Measurements from ENCODE around the gene IFITM5.
"Not testable (repeated sequence)": the region's sequence is repeated elsewhere in the genome, so short reads cannot be mapped to it uniquely, and the experiment has no call there.

IFITM5 gene

DNA sequence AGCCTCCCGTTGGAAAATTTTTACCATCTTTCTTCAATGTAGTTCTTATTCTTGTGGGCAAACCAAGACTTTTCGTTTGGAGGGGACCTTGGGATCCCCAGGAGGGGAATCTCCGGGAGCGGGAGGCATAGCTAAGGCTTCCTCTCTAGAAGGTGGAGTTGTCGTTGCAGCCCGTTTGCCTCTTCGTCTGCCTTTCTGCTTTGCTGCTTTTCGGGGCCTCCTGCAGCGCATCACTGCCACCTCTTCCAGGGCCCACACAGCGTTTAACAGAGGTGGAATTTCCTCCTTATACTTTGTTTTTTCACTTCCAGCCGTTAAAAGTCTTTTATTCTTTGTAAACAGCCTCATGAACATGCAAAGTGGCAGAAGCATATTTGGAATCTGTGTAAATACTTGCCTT lies 24.8 kb upstream of the IFITM5 start:
- Mint-ChIP-seq H3K4me1 (ENCODE audit: low read depth) (peaks cover 46% of the 10 kb centered on the region), H3K4me3 (no peak overlapping the region), H3K27ac (no peak overlapping the region)

DNA sequence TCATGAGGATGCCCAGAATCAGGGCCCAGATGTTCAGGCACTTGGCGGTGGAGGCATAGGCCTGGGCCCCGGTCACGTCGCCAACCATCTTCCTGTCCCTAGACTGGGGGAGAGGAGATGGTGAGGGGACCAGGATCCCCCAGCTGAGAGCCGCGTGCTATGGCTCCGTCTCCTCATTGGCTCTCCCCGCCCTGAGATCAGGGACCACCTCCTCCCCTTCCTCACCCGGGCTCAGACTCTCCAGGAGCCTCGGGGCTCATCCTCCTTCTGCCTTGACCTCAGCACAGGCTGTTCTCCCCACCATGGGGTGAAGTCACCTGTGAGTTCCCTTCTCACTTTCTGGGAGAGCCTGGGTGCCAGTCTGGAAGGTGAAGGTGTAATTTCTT lies 20.6 kb upstream of the IFITM5 start:
- Mint-ChIP-seq H3K4me3 (peak overlapping the region; percentile 74), H3K27ac (peak overlapping the region; percentile 79), H3K36me3 (ENCODE audit: low read depth) (peaks cover 33% of the 10 kb centered on the region), H3K4me1 (ENCODE audit: low read depth) (peaks cover 25% of the 10 kb centered on the region)
- not testable (repeated sequence) for H3K9me3 Mint-ChIP-seq; H3K27me3 Mint-ChIP-seq (ENCODE audit: low read depth); DNase-seq (ENCODE audit: low spot score)

More for the DNA sequence above, 24.8 kb upstream of the IFITM5 start:
- Mint-ChIP-seq H3K27me3 (ENCODE audit: low read depth) (no peaks in the 10 kb centered on the region), H3K9me3 (no peaks in the 10 kb centered on the region), H3K36me3 (ENCODE audit: low read depth) (peaks cover 10% of the 10 kb centered on the region)
- DNase-seq (ENCODE audit: low spot score): no peak

DNA sequence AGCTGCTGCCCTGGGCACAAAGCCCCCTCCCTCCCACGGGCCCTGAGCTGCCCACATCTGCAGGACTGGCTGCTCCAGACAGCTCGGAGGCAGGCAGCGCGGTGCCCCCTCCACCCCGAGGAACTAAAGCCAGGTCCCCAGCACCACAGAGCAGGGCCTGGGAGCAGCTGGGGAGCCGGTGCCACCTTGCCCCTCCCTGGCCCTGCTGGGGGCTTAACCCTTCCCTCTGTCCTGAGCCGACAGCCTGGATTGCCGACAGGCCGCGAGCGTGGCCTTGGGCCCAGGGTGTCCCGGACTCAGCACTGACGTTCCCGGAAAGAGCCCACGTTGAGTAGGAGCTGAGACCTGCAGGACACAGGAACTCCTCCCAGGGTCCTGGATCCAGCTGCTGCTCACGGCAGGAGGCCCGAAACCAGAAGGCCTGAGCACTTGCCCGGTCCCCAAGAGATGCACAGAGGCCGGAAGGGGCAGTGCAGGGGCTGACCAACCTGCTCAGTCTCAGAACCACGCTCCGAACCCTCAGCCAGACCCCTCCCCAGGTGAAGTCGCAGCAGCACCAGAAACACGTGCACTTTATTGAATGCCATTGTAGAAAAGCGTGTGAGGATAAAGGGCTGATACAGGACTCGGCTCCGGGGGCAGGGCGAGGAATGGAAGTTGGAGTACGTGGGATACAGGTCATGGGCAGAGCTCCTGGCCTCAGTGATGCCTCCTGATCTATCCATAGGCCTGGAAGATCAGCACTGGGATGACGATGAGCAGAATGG lies 20.0 kb upstream of the IFITM5 start:
- peak overlapping the region; percentile 79 for H3K27ac Mint-ChIP-seq
- peaks cover 39% of the 10 kb centered on the region for H3K36me3 Mint-ChIP-seq (ENCODE audit: low read depth)

DNA sequence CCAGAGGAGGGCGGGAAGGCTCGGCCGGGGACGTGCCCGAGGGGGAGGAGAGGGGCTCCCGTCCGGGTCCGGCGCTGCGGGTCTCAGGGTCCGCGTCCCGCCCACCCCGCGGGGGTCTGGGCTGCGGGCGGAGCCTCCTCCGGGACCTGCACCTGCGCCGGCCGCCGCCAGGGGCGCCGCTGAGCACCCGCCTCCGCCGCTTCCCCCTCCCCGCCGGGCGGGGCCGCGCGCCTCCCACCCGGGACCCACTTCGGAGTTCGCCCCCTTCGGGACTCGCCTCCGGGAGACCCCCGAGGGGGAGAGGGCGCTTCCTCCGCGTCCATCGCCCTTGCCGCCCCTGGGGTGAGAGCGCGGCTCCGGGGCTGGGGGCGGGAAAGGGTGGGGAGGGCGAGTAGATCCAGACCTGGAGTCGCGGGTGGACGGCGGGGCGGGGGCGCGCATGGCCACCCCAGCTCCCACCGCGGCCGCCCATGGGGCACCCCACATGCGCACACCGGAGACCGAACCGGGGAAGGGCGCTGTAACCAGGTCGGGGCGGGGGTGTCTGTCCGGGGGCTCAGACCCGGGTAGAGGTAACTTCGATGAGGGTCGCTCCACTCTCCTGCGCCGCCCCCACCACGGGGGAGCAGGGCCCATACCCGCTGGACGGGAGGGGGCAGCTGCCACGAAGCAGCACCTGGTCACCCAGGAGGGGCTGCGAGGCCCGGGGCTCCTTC lies 19.2 kb upstream of the IFITM5 start:
- Mint-ChIP-seq H3K4me1 (ENCODE audit: low read depth) (peaks cover 17% of the 10 kb centered on the region), H3K36me3 (ENCODE audit: low read depth) (peaks cover 43% of the 10 kb centered on the region)
- H3K27me3 Mint-ChIP-seq (ENCODE audit: low read depth); H3K27ac Mint-ChIP-seq; DNase-seq (ENCODE audit: low spot score); H3K9me3 Mint-ChIP-seq; H3K4me3 Mint-ChIP-seq: not testable (repeated sequence)

More for the DNA sequence above, 20.0 kb upstream of the IFITM5 start:
- not testable (repeated sequence) for DNase-seq (ENCODE audit: low spot score); H3K9me3 Mint-ChIP-seq; H3K27me3 Mint-ChIP-seq (ENCODE audit: low read depth)
- Mint-ChIP-seq H3K4me3 (peak overlapping the region; percentile 74), H3K4me1 (ENCODE audit: low read depth) (peaks cover 21% of the 10 kb centered on the region)

- DNase-seq (ENCODE audit: low spot score); H3K9me3 Mint-ChIP-seq; H3K27me3 Mint-ChIP-seq (ENCODE audit: low read depth): not testable (repeated sequence)
- H3K27ac Mint-ChIP-seq: peak overlapping the region; percentile 96
- peak overlapping the region; percentile 96 for H3K4me3 Mint-ChIP-seq
- peaks cover 22% of the 10 kb centered on the region for H3K4me1 Mint-ChIP-seq (ENCODE audit: low read depth)
- peaks cover 44% of the 10 kb centered on the region for H3K36me3 Mint-ChIP-seq (ENCODE audit: low read depth)
Observed at GRCh38 chr11:317668-318404, 18.5 kb upstream of the IFITM5 start.

GRCh38 chr11:316891-317301 lies 17.6 kb upstream of the IFITM5 start:
- H3K4me1 Mint-ChIP-seq (ENCODE audit: low read depth): peaks cover 30% of the 10 kb centered on the region
- peaks cover 46% of the 10 kb centered on the region for H3K36me3 Mint-ChIP-seq (ENCODE audit: low read depth)
- no peaks in the 10 kb centered on the region for H3K9me3 Mint-ChIP-seq
- H3K27me3 Mint-ChIP-seq (ENCODE audit: low read depth): no peaks in the 10 kb centered on the region
- H3K27ac Mint-ChIP-seq: peak overlapping the region; percentile 96
- H3K4me3 Mint-ChIP-seq: peak overlapping the region; percentile 96
- no peak for DNase-seq (ENCODE audit: low spot score)

DNA sequence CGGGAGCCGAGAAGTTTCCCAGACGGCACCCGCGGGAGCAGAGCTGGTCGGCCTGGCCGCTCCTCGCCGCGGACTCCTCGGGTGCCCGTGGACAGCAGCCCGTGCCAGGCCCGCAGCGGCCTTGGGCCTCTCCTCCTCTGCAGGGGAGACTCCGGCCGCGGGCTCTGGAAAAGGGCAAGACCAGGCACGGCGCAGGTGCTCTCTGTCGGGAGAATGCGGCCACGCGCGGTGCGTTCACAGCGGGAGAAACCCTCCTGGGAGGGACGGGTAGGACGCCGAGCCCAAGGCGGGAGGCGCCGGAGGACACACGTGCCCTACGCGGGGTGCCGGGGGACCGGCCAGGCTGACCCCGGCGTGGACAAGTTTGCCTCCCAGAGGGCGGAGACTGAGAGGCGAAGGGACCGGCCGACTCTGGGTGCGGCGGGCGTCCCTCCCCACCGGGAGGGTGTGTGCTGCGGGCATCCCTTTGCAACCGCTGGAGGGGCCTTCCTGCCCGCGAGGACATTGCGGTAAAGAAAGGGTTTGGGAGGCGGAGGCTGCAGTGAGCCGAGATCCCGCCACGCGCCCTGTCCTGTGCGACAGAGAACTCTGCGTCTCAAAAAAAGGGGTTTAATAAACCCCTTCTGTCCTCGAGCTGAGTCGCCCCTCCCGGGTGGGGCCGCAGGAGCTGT lies 16.8 kb upstream of the IFITM5 start:
- H3K4me1 Mint-ChIP-seq (ENCODE audit: low read depth): peaks cover 32% of the 10 kb centered on the region
- no peak for DNase-seq (ENCODE audit: low spot score)
- H3K27me3 Mint-ChIP-seq (ENCODE audit: low read depth): no peaks in the 10 kb centered on the region
- peak overlapping the region; percentile 96 for H3K4me3 Mint-ChIP-seq
- peaks cover 47% of the 10 kb centered on the region for H3K36me3 Mint-ChIP-seq (ENCODE audit: low read depth)
- H3K27ac Mint-ChIP-seq: peak overlapping the region; percentile 96
- no peaks in the 10 kb centered on the region for H3K9me3 Mint-ChIP-seq

GRCh38 chr11:315516-315994 lies 16.2 kb upstream of the IFITM5 start:
- Mint-ChIP-seq H3K4me3 (peak overlapping the region; percentile 96), H3K36me3 (ENCODE audit: low read depth) (peaks cover 46% of the 10 kb centered on the region), H3K9me3 (no peaks in the 10 kb centered on the region), H3K27me3 (ENCODE audit: low read depth) (no peaks in the 10 kb centered on the region), H3K27ac (peak overlapping the region; percentile 90), H3K4me1 (ENCODE audit: low read depth) (peaks cover 31% of the 10 kb centered on the region)
- DNase-seq (ENCODE audit: low spot score): no peak

DNA sequence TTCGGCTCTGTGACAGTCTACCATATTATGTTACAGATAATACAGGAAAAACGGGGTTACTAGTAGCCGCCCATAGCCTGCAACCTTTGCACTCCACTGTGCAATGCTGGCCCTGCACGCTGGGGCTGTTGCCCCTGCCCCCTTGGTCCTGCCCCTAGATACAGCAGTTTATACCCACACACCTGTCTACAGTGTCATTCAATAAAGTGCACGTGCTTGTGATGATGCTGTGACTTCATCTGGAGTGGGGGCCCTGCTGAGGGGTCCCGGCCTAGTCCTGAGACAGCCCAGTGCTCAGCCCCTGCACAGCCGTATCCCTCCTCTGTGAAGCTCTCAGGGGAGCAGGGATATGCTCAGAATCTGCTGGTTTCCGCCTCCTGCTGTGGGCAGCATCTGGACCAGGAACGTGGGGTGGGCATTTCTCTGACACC lies 15.7 kb upstream of the IFITM5 start:
- Mint-ChIP-seq H3K36me3 (ENCODE audit: low read depth) (peaks cover 43% of the 10 kb centered on the region), H3K27ac (peak overlapping the region; percentile 90), H3K9me3 (no peaks in the 10 kb centered on the region), H3K4me3 (peak overlapping the region; percentile 96), H3K27me3 (ENCODE audit: low read depth) (no peaks in the 10 kb centered on the region), H3K4me1 (ENCODE audit: low read depth) (peaks cover 27% of the 10 kb centered on the region)
- no peak for DNase-seq (ENCODE audit: low spot score)

DNA sequence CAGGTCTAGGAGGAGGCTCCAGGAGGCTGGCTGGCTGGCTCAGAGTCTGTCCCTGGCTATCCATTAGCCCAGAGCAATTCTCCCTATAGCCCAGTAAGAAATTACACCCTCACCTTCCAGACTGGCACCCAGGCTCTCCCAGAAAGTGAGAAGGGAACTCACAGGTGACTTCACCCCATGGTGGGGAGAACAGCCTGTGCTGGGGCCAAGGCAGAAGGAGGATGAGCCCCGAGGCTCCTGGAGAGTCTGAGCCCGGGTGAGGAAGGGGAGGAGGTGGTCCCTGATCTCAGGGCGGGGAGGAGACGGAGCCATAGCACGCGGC lies 15.2 kb upstream of the IFITM5 start:
- H3K27me3 Mint-ChIP-seq (ENCODE audit: low read depth): not testable (repeated sequence)

GRCh38 chr11:313787-314553 lies 14.6 kb upstream of the IFITM5 start, which contains the start of gene IFITM1:
TSS of gene IFITM1 (plus strand) at chr11:314040. CDS start at chr11:314171, 131 bp downstream.
- Mint-ChIP-seq H3K9me3 (no peaks in the 10 kb centered on the region), H3K27ac (peak within 1 kb of the TSS; percentile 90), H3K4me3 (peak within 1 kb of the TSS; percentile 96), H3K36me3 (ENCODE audit: low read depth) (peaks cover 48% of the 10 kb centered on the region), H3K4me1 (ENCODE audit: low read depth) (peaks cover 29% of the 10 kb centered on the region), H3K27me3 (ENCODE audit: low read depth) (no peaks in the 10 kb centered on the region)
- DNase-seq (ENCODE audit: low spot score): peak; percentile 57

More for the DNA sequence above, 15.2 kb upstream of the IFITM5 start:
- peak overlapping the region; percentile 96 for H3K4me3 Mint-ChIP-seq
- not testable (repeated sequence) for H3K9me3 Mint-ChIP-seq; DNase-seq (ENCODE audit: low spot score)
- H3K36me3 Mint-ChIP-seq (ENCODE audit: low read depth): peaks cover 44% of the 10 kb centered on the region
- peaks cover 27% of the 10 kb centered on the region for H3K4me1 Mint-ChIP-seq (ENCODE audit: low read depth)
- peak overlapping the region; percentile 90 for H3K27ac Mint-ChIP-seq

GRCh38 chr11:313304-313786 lies 14.0 kb upstream of the IFITM5 start:
- H3K4me1 Mint-ChIP-seq (ENCODE audit: low read depth): peaks cover 29% of the 10 kb centered on the region
- no peaks in the 10 kb centered on the region for H3K27me3 Mint-ChIP-seq (ENCODE audit: low read depth)
- H3K36me3 Mint-ChIP-seq (ENCODE audit: low read depth): peaks cover 53% of the 10 kb centered on the region
- H3K4me3 Mint-ChIP-seq: peak overlapping the region; percentile 96
- H3K27ac Mint-ChIP-seq: peak overlapping the region; percentile 90
- no peak for DNase-seq (ENCODE audit: low spot score)
- H3K9me3 Mint-ChIP-seq: no peaks in the 10 kb centered on the region
